SHP77 treated with DMSO at 0.1 percent for 48 hours (cell line): ENCODE data around the gene NFATC3.

Experiments used
- DNase-seq: peaks from one replicate; lab custom pipeline; 2025; lab: John Stamatoyannopoulos, UW

The NFATC3 gene

DNA sequence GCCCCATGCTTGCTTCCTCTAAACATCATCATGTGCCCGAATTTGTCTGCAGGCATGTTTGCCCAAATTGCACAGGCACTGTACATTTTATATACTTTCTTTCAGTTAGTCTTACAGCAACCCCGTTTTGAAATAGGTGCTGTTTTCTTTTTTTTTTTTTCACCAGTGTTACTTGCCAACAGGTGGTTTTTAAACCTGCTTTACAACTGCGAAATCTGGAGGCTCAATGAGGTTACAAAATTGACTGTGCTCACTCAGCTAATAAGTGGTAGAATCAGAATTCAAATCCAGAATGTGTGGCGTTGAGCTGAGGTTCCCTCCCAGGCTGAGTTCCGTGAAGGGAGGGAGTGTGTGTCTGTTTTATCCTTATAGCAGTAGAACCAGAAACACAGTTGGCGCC, 165.8 kb downstream of the NFATC3 start:
- DNase-seq, result no peak

DNA sequence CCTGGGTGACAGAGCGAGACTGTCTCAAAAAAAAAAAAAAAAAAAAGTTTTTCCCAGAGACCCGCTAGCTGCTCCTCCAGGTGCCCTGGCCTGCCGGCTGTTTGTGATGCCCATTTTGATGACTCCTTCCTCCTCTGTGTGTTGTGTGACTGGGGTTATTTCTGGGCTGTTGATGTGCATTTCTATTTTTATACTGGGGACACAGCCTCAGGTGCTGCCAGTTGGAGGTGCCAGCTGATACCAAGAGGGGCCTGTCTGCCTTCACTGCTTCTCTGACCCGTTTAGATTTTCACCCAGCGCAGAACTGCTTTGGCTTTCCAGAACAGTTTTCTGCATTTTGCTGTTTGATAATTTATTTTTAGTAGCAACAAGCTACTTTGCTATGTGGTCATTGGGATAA, 166.7 kb downstream of the NFATC3 start:
- no peak for DNase-seq

DNA sequence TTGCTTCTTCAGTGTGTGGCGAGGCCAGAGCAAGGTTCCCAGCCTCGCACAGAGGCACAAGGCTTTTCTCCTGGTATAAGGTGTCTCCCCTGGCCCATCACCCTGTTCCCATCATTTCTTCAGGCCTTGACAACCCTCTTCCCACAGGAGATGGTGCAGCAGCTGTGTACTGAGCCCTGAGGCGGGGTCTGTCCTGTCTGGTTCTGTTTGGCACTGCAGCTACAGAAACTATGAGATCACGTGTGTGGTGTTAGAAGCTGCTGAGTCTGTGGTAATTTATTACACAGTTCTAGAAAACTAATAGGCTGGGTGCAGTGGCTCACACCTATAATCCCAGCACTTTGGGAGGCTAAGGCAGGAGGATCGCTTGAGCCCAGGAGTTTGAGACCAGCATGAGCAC, 167.2 kb downstream of the NFATC3 start:
- DNase-seq, result no peak

DNA sequence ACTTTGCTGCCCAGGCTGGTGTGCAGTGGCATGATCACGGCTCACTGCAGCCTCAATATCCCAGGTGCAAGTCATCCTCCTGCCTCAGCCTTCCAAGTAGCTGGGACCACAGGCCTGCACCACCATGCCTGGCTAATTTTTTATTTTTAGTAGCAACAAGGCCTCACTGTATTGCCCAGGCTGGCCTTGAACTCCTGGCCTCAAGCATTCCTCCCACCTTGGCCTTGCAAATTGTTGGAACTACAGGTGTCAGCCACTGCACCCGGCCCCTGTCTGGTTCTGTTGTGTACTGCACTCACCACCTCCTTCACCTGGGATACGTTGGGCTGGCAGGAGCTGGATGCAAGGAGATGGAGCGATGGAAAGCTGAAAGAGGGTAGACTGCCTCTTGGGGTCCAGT, 168.6 kb downstream of the NFATC3 start:
- no peak for DNase-seq

DNA sequence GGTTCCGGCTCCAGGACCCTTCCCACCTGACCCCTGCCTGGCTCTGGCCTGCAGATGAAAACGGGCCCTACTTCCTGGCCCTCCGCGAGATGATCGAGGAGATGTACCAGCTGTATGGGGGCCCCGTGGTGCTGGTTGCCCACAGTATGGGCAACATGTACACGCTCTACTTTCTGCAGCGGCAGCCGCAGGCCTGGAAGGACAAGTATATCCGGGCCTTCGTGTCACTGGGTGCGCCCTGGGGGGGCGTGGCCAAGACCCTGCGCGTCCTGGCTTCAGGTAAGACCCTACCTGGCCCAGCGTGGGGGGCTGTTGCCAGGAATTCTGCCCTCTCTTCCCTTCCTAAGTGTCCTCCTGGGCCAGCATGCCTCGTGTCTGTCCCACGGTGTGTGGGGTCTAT, 170.5 kb downstream of the NFATC3 start:
- DNase-seq, result no peak

DNA sequence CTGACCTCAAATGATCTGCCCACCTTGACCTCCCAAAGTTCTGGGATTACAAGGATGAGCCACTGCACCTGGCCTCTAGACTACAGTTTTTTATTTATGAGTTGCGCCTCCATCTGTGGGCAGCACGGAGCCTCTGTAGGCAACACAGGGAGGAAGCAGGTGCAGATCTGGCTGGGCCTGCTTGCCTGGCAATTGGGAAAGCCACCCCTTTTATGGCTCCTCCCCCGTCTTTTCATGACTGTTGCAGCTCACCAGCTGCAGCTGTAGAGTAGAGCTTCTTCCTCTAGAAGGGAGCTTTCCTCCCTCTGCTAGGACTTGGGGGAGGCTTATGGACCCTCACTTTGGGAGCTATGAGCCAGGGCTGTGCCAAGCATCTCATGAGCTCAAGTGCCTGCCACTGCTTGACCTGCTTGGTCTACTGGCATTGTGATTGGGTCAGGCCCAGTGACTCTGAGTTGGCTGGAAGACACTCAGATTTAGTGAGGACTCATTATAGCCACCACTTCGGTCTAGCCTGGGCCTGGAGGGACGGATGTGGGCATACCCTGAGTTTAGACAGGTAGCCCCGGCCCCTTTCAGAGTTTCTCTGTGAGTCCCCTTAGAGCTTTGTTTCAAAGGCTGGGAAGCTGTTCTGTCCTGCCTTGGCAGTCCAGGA, 172.2 kb downstream of the NFATC3 start:
- peak; percentile 87 for DNase-seq

DNA sequence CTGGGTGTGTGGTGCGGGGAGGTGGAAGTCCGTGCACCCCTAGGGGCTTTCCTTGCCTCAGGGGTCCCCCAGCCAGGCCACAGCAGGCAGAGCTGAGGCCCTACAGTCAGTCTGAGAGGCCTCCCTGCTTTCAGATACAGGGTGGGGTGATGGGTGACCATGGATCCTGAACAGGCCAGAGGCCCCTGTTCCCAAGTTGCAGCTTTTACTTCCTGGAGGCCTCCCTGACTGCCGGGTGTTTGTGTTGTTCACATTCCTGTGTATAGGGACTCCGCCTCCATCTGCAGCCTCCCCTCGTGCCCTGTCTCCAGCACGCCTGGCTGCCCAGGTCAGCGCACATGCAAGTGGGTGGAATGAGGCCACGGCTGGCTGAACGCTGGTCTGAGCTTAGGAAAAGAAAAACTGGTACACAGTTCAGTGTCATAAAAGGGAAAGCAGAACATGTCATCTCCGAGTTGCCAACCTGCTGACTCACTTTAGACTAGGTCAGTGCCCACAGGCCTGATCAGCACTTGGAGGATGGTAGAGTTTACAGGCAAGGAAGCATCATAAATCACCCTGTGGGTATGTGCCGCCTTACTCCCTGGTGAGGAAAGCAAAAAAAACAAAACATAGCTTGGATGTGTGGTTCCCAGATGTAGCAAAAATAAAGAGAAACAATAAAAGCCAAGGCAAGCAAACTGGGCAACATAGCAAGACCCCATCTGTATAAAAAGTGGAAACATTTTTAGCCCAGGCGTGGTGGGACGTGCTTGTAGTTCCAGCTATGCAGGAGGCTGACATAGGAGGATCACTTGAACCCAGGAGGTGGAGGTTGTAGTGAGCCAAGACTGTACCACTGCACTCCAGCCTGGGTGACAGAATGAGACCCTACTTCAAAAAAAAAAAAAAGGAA, 173.0 kb downstream of the NFATC3 start:
- DNase-seq, result no peak

DNA sequence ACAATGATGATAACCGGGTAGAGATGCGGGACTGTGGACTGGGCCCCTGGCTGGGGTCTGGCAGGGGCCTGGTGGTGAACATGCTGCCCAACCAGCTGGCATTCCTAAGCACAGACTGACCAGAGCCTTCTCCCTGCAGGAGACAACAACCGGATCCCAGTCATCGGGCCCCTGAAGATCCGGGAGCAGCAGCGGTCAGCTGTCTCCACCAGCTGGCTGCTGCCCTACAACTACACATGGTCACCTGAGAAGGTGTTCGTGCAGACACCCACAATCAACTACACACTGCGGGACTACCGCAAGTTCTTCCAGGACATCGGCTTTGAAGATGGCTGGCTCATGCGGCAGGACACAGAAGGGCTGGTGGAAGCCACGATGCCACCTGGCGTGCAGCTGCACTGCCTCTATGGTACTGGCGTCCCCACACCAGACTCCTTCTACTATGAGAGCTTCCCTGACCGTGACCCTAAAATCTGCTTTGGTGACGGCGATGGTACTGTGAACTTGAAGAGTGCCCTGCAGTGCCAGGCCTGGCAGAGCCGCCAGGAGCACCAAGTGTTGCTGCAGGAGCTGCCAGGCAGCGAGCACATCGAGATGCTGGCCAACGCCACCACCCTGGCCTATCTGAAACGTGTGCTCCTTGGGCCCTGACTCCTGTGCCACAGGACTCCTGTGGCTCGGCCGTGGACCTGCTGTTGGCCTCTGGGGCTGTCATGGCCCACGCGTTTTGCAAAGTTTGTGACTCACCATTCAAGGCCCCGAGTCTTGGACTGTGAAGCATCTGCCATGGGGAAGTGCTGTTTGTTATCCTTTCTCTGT, 174.0 kb downstream of the NFATC3 start:
- no peak for DNase-seq

DNA sequence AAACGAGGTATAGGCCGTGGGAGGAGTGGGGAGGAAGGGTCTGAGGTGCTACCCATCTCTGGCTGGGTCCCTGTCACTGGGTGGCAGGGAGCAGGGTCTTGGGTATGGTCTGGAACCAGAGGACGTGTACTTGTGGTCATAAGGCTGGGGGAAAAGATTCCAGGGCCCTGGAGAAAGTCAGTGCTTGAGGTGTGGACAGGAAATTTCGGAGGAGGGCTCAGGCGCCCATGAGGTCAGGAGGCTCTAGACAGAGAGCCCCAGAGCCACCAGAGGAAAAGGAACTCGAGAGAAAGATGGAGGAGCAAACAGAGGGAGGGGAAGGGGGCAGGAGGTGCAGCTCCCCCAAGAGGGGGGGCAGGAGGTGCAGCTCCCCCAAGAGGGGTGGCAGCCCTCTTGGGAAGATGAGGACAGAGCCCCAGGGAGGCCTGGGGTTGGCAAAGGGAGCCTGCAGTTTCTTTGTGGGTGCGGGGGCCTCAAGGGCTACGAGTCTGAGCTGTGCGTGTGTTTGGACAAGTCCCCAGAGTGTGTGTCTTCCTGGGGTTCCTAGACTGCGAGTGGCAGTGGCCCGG, 178.5 kb downstream of the NFATC3 start:
- DNase-seq, result no peak

DNA sequence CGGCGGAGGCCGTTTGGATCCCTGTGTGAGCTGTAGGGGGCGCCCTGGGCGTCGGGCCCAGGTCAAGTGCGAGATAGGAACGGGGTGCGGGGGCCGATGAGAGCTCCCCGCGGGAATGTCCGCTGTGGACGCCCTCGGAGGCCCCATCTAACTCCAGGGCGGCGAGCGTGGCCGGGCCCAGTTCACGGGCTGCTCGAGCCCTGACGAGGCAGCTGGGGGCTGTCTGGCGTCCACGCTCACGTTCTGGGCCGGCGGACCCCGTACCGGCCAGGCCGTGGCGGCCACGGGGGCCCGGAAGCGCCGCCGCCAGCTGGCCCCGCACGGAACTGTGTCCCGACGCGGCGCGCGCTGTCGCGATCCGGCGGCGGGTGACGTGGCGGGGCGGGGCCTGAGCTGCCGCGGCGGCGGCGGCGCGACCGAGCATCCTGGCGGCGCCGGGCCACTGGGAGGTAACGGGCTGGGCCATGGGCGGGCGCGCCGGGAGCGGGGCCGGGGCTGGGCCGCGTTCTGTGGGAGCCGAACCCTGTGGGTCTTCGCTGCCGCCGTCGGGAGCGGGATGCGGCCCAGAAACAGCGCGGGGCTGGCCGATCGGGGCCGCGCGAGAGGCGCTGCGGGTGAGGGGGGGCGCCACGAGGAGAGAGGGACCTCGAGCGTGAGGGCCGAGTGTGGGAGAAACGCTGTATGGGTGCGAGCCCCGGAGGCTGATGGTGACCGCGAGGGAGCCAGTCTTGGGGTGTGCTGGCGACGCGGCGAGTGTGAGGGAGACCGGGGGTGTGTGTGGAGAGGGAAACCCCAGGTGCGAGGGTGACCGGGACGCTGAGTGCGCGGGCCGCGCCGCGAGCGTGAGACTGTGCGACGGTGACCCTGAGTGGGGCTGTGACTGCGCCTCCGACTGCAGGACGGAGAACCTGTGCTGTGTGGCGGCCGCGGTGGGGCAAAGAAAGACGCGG, 179.2 kb downstream of the NFATC3 start, which contains the start of gene SLC7A6:
SLC7A6 (plus strand) TSS at position 399 of the 950 bp plus-strand sequence. CDS start 10,201 bp downstream, outside the sequence.
- DNase-seq, result peak; percentile 37

DNA sequence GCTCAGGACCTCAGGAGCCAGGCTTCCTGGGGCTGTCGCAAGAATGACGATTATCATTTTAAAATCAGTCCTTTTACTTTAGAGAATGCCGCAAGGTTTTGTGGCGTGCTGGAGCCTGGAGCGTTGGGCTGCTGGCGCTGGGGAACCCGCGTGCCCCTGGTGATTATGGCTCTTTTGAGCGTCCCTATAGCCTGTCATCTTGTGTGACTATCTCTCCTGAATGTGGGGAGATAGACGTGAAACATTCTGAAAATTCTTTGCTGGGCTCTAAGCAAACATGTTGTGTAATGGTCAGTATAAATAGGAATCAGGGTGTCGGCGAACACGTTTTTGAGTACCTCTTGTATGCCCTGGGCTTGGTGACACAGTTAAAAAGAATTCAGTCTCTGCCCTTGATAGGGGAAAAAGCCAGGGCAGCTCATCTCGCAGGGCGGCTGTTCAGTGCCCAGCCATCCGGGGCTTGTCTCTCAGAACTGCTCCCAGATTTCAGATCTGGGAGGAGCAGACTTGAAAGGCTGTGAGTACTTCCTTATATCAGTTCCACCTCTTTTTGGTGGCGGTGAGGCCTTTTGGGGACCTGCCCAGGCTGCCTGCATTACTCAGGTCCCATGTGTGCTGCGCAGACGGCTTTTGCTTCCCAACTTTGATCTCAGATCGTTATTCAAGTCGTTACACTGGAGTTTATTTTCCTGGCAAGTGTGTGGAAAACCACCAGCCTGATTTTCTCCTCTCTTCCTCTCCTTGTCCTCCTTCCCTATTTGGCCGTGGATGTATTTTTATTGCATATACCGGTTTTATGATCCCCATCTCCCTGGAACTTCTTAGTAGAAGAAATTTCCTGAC, 180.1 kb downstream of the NFATC3 start:
- DNase-seq, result no peak

DNA sequence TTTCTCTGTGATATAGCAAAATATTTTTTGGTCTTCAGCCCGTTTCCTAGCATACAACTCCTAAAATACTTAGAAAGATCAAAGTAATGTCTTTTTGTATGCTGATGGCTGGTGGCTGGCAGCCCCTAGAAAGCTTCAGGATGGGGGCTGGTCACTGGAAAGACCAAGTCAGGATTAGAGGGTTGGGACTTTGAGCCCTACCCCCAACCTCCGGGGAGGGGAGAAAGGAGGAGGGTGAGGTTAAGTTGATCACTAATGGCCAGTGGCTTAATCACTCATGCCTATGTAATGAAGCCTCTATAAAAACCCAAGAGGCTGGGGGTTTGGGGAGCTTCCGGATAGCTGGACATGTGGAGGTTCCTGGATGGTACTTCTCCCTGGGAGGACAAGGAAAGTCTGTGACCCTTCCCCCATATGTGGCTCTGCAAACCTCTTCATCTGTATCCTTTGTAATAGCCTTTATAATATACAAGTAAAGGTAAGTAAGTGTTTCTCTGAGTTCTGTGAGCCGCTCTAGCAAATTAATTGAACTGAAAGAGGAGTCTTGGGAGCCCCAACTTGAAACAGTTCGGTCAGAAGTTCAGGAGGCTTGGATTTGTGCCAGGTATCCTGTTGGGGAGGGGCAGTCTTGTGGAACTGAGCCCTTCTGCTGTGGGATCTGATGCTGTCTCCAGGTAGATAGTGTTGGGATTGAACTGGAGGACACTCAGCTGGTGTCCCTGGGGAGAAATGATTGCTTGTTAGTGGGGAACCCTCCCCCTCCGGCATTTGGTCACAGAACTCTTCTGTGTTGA, 182.6 kb downstream of the NFATC3 start:
- no peak for DNase-seq

DNA sequence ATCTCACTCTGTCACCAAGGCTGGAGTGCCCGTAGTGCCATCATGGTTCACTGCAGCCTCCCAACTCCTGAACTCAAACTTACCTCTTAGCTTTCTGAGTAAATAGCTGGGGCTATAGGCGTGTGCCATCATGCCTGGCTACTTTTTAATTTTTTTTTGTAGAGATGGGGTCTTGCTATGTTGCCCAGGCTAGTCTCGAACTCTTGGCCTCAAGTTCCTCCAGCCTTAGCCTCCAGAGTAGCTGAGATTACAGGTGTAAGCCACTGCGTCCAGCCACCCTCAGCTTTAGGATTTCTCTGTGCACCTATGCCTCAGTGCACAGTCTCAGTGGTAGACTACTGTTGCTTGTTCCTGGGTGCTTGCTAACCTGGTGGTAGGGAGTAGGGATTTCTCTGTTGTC, 184.6 kb downstream of the NFATC3 start:
- no peak for DNase-seq

DNA sequence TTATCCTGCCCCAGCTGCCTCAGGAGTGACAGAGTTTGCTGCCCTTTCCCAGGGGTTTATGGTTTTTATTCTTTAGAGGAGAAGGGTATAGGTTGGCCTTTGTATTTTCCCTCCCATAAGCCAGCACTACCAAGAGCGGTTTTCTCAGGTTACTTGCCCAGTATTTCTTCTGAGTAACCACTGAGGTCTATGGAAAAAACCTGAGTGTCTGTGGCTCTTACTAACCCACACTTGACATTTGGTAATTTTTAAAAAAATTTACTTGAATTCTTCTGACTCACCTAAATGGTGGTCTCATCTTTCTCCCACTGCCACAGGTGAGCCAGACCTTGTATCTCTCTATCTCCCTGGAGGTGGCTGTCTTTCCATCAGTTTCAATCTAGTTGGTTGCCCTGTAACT, 185.2 kb downstream of the NFATC3 start:
- DNase-seq, result no peak

DNA sequence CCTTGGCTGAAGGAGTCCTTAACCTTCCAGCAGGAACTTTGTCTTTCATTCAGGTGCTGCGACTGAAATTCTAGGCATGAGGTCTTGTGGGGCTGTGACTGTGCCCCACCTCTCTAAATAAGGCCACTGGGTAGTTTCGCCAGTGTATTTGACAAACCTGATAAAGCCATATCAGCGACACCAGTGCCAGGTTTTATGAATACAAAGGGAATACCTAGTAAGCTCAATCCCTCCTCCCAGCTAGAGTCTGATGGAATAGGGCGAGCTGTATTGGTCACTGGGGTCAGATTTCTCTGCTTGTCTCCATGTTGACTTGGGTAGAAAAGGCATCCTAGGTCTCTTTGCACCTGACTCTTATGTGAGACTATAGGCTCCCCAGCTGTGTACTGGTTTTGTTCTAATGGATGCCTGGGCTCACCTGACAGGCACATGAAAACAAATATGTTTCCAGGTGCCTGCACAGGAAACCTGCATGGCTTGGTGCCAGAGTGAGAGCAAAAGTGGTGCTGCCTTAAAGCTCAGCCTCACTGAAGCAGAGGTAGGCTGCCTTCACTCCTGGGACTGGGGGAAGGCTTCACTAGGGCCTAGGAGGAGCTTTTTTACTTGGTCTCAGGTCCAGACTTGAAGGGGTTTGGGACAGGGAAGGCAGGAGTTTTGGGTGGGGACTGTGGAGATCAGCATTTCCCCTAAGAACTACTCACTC, 187.5 kb downstream of the NFATC3 start:
- DNase-seq, result no peak

DNA sequence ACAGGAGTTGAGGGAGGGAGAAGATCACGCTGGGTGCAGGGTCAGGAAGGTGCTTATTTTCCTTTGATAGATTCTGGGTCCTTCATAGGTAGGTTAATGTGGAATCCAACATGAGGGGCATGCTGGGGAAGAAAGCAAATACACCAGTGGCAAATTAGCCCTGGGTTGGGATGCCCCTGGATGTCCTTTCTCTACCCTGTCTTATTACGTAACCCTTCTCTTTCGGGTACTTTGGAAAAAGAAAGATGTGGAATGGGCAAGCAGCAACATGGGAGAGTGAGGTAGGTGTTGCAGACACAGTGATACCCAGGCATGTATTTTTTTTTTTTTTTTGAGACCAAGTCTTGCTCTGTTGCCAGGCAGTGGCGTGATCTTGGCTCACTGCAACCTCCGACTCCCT, 188.3 kb downstream of the NFATC3 start:
- DNase-seq, result no peak

DNA sequence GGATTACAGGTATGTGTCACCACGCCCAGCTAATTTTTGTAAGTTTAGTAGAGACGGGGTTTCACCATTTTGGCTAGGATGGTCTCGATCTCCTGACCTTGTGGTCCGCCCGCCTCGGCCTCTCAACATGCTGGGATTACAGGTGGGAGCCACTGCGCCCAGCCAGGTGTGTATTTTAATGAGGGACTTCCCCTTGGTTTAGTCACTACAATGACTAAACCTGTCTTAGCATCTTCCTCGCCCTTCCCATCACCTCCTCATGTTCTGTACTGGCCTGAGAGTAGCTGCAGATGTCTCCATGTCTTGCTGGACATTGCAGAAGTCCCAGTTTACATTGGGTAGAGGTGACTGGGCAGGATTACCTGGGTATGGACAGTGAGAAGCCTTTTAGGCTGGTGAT, 188.7 kb downstream of the NFATC3 start:
- no peak for DNase-seq

DNA sequence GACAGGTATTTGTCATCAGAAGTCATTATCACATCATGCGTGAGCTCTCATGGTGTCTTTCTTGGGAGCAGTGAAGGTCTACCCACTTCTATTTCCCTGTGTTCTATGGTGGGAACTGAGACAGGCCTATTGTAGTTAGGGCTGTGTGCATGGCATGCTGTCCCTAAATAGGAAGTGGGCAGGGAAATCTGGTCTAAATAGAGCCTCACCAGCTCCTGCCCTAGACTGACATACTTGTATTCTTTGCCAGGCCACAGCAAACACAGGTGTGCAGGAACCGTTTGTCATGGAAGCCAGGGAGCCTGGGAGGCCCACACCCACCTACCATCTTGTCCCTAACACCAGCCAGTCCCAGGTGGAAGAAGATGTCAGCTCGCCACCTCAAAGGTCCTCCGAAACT, 189.3 kb downstream of the NFATC3 start:
- no peak for DNase-seq
